Activated T-cell treated with anti-CD3 and anti-CD28 coated beads, Interleukin-2, amount 50 U/mL, for 4 hours (primary cell): ENCODE results near the gene RNF144B. TPM values are rescaled to one million over a fixed set of nuclear protein-coding genes. Genes with fewer than 3 reads are reported as not detected.
"Not testable (repeated sequence)": the region's sequence is repeated elsewhere in the genome, so short reads cannot be mapped to it uniquely, and the experiment has no call there.

Experiments
- ATAC-seq, 2 donors: fragments of 200-7000 bp; cut with Tn5 transposase; one replicate each; pipeline ENCODE4 v1.10.0; 2021
- DNase-seq: peaks from one replicate; pipeline ENCODE4 v3.0.0-alpha.2; 2020
- H3K27me3 Mint-ChIP-seq: one replicate; pipeline ENCODE4 v1.8.0; 2021; ENCODE audit warnings: low read depth, mixed read lengths
- H3K36me3 Mint-ChIP-seq: one replicate; pipeline ENCODE4 v1.8.0; 2022; ENCODE audit warnings: mixed read lengths; ENCODE audit not compliant: insufficient read depth
- H3K4me1 Mint-ChIP-seq: one replicate; pipeline ENCODE4 v1.8.0; 2021; ENCODE audit warnings: low read depth, mixed read lengths
- H3K4me3 Mint-ChIP-seq: one replicate; pipeline ENCODE4 v1.8.0; 2021; ENCODE audit warnings: mild to moderate bottlenecking, moderate library complexity, mixed read lengths
- H3K9me3 Mint-ChIP-seq: one replicate; pipeline ENCODE4 v1.8.0; 2021; ENCODE audit warnings: mixed read lengths
- total RNA-seq, 3 donors: library from RNA; stranded (reverse); gene quantifications; one replicate each; pipeline ENCODE4 v1.2.1, GENCODE V29; 2021

The RNF144B gene
- total RNA-seq, 3 donors from 2014 or later = 0.61 to 1.8 (median 1.4) TPM

DNA sequence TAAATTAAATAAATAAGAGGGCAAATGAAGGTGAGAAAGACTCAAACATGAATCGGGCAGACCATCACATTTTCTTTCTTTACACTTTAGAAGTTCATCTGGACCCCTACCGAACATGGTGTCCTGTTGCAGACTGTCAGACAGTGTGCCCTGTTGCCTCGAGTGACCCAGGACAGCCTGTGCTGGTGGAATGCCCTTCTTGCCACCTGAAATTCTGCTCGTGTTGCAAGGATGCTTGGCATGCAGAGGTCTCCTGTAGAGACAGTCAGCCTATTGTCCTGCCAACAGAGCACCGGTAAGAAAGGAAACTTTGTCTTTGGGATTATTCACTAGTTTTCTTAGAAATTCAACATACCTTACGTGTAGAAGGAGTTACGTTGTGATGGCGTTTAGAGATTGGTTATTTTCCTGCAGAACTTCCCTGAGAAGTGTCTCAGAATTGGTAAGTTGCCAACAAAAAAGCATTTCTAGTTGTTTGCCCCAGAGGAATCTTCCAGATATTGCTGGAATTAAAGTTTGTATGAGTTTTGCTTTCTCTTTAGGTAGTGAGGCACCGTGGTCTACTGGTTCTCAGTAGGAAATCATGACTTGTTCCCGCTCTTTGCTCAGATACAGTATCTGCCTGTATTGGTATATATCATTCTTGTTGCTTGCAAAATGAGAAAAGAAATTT, 70.1 kb downstream of the RNF144B start:
- no peak for ATAC-seq
- Mint-ChIP-seq H3K9me3 (peaks cover 3% of the 10 kb centered on the region), H3K4me3 (no peak overlapping the region), H3K36me3 (peaks cover 22% of the 10 kb centered on the region), H3K4me1 (no peaks in the 10 kb centered on the region), H3K27me3 (no peaks in the 10 kb centered on the region)
- no peak for DNase-seq

- H3K4me1 Mint-ChIP-seq, H3K4me3 Mint-ChIP-seq, DNase-seq, ATAC-seq, H3K9me3 Mint-ChIP-seq, H3K27me3 Mint-ChIP-seq: not testable (repeated sequence)
- peaks cover 29% of the 10 kb centered on the region for H3K36me3 Mint-ChIP-seq
Measured at GRCh38 chr6:18458086-18458485, 70.9 kb downstream of the RNF144B start.

DNA sequence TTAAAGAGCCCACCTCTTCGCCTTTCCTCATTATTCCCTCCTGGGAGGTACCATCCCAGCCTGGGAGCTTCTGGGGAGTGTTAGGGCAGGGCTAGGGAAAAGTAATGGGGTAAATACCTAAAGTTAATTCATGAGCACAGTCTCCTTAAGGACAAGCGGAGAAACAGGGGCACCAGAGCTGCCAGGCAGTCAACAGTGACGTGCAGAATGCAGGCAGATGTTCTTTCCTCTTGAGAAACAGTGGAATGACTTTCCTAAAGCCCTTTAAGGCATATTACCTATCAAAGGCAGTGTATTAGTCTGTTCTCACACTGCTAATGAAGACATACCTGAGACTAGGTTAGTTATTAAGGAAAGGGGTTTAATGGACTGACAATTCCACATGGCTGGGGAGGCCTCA, 76.3 kb downstream of the RNF144B start:
- Mint-ChIP-seq H3K4me3 (no peak overlapping the region), H3K27me3 (no peaks in the 10 kb centered on the region), H3K9me3 (peaks cover 3% of the 10 kb centered on the region), H3K4me1 (no peaks in the 10 kb centered on the region), H3K36me3 (peaks cover 40% of the 10 kb centered on the region)
- DNase-seq = no peak
- ATAC-seq = no peak

- H3K4me1 Mint-ChIP-seq = no peaks in the 10 kb centered on the region
- DNase-seq = no peak
- peaks cover 40% of the 10 kb centered on the region for H3K36me3 Mint-ChIP-seq
- ATAC-seq = no peak
- H3K9me3 Mint-ChIP-seq = peaks cover 3% of the 10 kb centered on the region
- no peaks in the 10 kb centered on the region for H3K27me3 Mint-ChIP-seq
- no peak overlapping the region for H3K4me3 Mint-ChIP-seq
Measured at GRCh38 chr6:18464176-18464575, 77.0 kb downstream of the RNF144B start.

GRCh38 chr6:18465410-18466154, 78.4 kb downstream of the RNF144B start:
- no peak for ATAC-seq
- Mint-ChIP-seq H3K4me1 (no peaks in the 10 kb centered on the region), H3K4me3 (no peak overlapping the region), H3K27me3 (no peaks in the 10 kb centered on the region), H3K36me3 (peaks cover 35% of the 10 kb centered on the region), H3K9me3 (no peaks in the 10 kb centered on the region)
- no peak for DNase-seq

- no peak for DNase-seq
- H3K4me1 Mint-ChIP-seq = no peaks in the 10 kb centered on the region
- H3K27me3 Mint-ChIP-seq = no peaks in the 10 kb centered on the region
- H3K4me3 Mint-ChIP-seq = no peak overlapping the region
- peaks cover 20% of the 10 kb centered on the region for H3K36me3 Mint-ChIP-seq
- H3K9me3 Mint-ChIP-seq = no peaks in the 10 kb centered on the region
- ATAC-seq = no peak
Measured at GRCh38 chr6:18467741-18468502, 80.8 kb downstream of the RNF144B start.

DNA sequence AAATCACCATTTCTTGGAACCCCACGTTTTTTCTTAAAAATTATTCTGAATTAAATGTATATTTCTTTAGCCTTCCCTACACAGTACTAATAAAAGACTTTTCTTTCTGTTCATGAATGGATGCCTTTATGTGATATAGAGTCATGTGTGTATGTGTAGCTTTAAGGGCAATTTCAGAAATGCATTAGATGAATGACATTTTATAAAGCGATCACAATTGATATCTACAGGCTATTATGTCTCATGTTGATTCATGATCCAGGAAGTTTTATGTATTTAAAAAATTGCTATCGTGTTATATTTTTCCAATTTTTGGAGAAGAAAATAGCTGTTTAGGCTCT, 81.3 kb downstream of the RNF144B start:
- DNase-seq (no peak), ATAC-seq (no peak)
- Mint-ChIP-seq H3K27me3 (no peaks in the 10 kb centered on the region), H3K4me3 (no peak overlapping the region), H3K4me1 (no peaks in the 10 kb centered on the region), H3K36me3 (peaks cover 14% of the 10 kb centered on the region), H3K9me3 (no peaks in the 10 kb centered on the region)

DNA sequence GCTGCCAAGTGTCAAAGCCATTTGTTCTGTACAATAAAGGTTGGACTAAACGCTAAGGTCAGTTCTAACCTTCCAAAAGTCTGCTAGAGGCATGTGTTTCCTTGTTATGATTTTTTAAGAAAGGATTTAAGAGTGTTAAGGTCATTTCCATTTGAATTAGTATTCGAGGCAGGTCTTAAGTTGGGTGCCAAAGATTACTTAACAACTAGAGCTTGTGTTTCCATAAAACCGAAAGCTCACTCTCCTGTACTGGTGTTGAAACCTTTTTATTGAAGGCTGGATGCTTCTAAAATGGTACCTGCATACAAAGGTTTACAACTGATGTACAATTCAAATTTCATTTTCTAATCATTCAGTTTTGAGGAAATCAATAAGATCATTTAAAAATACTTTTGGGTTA, 82.4 kb downstream of the RNF144B start:
- Mint-ChIP-seq H3K9me3 (no peaks in the 10 kb centered on the region), H3K4me3 (no peak overlapping the region), H3K4me1 (no peaks in the 10 kb centered on the region)

DNA sequence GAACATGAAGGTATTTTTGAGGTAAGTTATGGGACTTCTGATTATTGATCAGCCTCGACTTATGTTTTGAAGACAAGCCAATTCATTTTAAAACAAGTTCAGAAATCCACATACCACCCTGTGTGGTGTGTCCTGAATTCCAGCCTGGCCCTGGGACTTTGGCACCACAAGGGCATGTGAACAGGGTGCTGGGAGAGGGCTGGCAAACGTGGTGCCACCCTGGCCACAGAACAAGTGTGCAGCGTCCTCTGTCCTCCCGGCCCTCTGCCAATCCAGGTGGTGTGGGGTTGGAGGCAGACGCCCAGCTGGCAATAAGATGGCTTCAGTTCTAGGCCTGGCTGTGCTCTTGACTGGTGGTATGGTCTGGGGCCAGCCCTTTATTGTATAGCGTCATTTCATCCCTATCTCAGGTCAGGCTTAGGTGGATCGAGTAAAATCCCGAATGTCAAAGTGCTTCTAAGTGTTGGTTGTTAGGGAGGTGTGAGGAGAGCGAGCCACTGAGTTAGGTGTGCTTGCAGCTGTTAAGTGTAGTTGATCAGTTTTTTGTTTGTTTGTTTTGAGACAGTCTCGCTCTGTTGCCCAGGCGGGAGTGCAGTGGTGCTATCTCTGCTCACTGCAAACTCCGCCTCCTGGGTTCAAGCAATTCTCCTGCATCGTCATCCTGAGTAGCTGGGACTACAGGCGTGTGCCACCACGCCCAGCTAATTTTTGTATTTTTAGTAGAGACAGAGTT, 84.2 kb downstream of the RNF144B start:
- Mint-ChIP-seq H3K27me3 (peaks cover 3% of the 10 kb centered on the region), H3K36me3 (peaks cover 3% of the 10 kb centered on the region), H3K9me3 (no peaks in the 10 kb centered on the region), H3K4me1 (no peaks in the 10 kb centered on the region), H3K4me3 (no peak overlapping the region)
- no peak for ATAC-seq
- no peak for DNase-seq

More for the DNA sequence above, 82.4 kb downstream of the RNF144B start:
- ATAC-seq (no peak), DNase-seq (no peak)
- Mint-ChIP-seq H3K36me3 (peaks cover 12% of the 10 kb centered on the region), H3K27me3 (no peaks in the 10 kb centered on the region)

- Mint-ChIP-seq H3K4me1 (peaks cover 2% of the 10 kb centered on the region), H3K36me3 (peaks cover 2% of the 10 kb centered on the region), H3K4me3 (no peak overlapping the region), H3K9me3 (no peaks in the 10 kb centered on the region), H3K27me3 (peaks cover 3% of the 10 kb centered on the region)
- DNase-seq = no peak
- ATAC-seq = no peak
Measured at GRCh38 chr6:18472941-18473340, 85.8 kb downstream of the RNF144B start.

DNA sequence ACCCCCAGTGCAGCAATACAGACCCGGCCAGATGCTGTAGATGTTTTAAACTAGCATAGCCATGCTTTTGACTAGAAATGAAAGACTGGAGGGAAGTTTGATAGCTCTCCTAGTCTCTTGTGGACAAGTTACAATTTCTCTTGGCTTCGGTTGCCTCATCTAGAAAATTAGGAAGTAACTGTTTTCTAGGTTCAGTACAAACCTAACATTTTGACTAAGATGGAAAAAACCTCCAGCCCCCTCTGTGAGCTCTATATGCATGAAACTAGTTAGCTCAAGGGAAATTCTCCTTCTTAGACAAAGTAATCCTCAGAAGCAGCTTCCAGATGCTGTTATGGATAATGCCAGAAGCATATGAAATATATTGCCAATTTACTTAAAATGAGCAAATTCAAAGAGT, 86.6 kb downstream of the RNF144B start:
- no peaks in the 10 kb centered on the region for H3K9me3 Mint-ChIP-seq
- peaks cover 3% of the 10 kb centered on the region for H3K27me3 Mint-ChIP-seq
- DNase-seq (no peak), ATAC-seq (no peak)
- H3K36me3 Mint-ChIP-seq = no peaks in the 10 kb centered on the region
- H3K4me3 Mint-ChIP-seq = no peak overlapping the region
- peaks cover 2% of the 10 kb centered on the region for H3K4me1 Mint-ChIP-seq

GRCh38 chr6:18477301-18477941, 90.3 kb downstream of the RNF144B start:
- Mint-ChIP-seq H3K4me3 (no peak overlapping the region), H3K36me3 (no peaks in the 10 kb centered on the region), H3K4me1 (peaks cover 2% of the 10 kb centered on the region), H3K9me3 (no peaks in the 10 kb centered on the region), H3K27me3 (peaks cover 6% of the 10 kb centered on the region)
- no peak for DNase-seq
- no peak for ATAC-seq

DNA sequence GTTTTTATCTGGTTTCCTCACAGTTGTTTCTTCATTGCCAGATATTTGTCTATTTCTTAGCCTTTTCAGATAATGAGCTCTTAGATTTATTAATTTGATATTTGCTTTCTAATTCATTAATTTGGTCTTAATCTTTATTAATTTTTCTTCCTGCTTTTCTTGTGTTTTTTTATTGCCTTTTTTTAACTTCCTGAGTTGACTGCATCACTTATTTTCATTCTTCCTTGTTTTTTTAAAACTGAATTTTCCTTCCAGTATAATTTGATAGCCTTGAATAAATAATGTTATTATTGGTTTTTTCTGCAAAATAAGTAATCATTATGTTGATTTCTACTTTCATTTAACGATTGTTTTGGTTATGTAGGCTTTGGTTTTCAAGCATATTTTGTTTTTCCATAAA, 91.5 kb downstream of the RNF144B start:
- Mint-ChIP-seq H3K4me1 (peaks cover 2% of the 10 kb centered on the region), H3K9me3 (no peaks in the 10 kb centered on the region), H3K4me3 (no peak overlapping the region), H3K36me3 (no peaks in the 10 kb centered on the region), H3K27me3 (peaks cover 8% of the 10 kb centered on the region)
- ATAC-seq = no peak
- DNase-seq = no peak

DNA sequence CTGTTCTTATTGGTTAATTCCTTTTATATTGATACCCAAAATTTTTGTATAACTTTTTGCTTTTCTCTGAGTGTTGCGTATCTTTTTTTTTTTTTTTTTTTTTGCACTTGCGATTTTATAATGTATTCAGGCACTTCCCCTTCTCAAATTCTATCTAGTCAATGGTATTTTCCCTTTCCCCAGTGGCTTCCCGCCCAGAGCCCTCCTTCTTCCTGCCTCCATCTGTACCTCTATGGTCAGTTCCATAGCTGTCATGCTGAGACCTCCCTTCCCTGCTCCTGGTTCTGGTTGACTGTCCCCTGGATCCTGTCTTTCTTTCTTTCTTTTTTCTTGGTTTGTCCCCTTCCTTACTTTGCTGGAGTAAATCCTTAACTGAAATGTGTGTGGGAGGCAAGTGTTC, 94.7 kb downstream of the RNF144B start:
- Mint-ChIP-seq H3K4me3 (no peak overlapping the region), H3K36me3 (no peaks in the 10 kb centered on the region), H3K9me3 (no peaks in the 10 kb centered on the region), H3K27me3 (peaks cover 14% of the 10 kb centered on the region), H3K4me1 (peaks cover 12% of the 10 kb centered on the region)
- DNase-seq = no peak
- ATAC-seq = no peak
